Inflammatory macrophage treated with lipopolysaccharide for 1 hour (primary cell): ENCODE data around the gene MORN1.

Experiments used
- DNase-seq, 2 donors: peaks; one replicate each; pipeline ENCODE4 v3.0.0-alpha.2; 2020 to 2022

The MORN1 gene

DNA sequence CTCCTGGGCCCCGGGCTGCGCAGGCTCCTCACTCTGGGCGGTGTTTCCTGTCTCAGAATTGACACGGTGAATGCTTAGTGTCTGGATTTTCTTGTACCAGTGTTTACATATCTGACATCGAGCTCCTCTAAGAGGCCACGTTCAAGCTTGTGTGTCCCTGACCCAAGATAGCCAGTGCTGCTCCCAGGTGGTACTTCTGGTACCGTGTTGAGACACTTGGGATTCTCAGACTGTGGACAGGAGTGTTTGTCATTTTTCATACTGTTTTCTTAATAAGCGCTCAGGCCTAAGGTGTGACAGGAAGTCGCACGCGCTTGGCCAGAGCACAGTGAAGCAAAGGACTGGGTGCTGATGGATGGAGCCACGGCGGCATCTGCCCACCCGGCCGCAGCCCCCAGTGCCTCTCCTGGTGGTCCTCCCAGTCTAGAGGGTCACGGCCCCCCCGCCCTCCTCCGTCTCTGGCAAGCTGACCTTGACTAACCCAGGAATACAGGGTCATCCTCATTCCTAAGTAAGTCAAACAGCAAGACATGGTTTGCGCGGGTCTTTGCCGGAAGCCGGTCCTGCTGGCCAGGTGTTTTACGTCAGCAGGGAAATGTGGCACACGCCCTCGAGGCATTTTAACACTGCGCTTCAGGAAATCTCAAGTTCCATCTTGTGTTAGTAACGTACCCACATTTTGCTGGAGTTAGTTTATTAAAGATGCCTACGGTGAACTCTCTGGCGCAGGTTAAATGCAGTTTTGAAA is 13.0 kb upstream of the MORN1 start:
- DNase-seq, result no peak

DNA sequence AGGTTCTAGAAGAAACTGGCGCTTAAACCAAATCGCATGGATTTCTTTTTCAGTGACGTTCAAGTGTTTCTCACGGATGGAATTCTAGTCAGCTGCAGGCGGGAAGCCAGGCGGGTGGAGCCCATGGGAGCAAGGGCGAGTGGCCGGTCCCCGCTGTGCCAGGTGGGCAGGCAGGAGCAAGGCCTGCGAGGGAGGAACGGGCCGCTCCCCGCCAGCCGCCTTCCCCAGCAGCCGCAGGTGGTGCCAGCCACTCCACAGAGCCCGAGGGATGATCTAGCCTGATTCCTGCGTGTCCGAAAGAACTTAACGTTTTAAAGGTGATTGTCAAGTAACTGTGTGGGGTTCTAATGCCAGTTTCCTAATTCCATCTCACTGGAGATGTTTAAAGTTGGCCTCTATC is 11.9 kb upstream of the MORN1 start:
- DNase-seq, result no peak

DNA sequence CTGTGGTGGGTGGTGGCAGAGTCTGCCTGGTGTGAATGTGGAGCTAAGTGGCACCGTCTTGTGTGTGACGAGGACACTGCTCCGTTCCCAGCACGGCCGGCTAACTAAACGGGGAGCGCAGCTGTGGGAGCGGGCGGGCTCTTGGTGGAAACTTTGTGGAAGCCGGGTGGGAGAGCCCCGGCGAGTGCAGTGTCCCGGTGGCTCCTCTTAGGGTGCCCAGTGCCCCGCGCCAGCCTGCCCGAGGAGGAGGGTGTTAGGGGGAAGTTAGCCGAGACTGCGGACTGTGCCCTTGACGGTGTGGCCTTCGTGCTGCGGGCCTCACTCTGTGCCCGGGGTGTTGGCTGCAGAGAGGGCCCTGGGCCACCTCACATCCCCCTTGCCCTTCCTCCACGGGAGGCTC is 11.1 kb upstream of the MORN1 start:
- DNase-seq, result no peak

DNA sequence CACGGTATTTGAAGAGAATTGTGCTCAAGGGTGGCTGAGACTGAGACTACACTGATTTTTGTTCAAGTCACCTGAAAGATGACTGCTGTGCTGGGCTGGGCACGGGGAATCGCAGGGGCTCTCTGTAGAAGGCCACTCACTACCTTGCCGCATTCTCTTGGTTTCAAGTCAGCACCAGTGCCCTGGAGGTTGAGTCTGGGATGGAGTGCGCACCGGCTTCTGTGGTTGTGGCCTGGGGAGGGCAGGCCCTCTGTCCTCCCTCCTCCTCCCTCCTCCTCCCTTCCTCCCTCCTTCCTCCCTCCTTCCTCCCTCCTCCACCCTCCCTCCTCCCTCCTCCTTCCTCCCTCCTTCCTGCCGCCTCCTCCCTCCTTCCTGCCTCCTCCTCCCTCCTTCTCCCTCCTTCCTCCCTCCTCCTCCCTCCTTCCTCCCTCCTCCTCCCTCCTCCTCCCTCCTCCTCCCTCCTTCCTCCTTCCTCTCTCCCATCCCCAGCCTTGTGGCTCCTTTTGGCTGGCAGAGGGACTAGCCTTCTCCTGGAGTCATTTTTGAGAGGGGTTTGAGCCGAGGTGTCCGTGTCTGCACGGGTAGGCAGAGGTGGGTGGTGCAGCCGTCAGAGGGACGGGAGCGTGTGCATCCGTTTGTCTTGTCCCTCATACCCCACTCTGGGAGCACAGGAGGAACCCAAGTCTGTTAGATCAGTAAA is 9.7 kb upstream of the MORN1 start:
- DNase-seq, result no peak

DNA sequence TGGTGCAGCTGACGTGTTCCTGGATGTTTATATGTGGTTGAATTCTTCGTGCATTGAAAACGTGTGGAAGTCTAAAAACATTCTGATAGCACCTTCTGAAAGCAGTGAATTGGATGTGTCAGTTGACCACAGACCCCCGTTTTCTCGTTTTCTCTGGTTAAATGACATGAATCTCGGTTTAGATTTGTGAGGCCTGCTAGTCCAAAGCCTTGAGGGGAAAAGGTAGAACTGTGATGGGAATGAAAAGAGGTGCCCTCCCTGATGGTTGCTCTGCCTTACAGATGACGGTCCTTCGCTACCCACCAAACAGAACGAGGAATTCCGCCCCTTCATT is 9.2 kb upstream of the MORN1 start:
- no peak for DNase-seq

DNA sequence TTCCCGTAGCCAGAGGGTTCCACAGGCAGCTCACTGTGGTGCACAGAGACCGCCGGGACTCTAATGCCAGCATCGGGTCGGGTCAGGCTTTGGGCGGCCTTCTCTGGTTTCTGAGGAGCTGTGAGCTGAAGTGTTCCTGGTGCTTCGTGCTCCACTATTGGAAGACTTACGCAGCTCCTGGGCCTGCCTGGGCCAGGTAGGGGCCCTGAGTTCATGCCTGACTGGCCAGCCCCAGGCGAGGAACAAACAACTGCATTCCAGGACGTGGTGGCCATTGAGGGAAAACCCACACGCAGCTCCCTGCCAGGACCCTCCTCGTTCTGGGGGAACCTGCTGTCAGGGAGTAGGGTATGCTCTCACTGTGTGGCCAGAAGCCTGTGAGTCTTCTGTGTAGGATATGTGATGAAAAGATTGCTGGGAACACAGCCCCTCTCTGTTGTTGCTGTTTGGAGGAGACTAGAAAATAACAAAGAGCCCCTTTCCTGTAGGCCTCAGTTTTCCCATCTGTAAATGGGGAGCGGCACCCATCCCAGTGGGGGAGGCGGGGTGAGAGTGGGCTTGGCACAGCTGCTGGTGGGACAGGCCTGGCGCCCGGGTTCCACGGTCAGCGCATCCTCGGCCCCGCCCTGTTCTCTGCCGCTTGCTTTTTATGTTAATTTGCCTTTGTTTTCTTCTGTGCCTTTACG is 8.7 kb upstream of the MORN1 start:
- DNase-seq, result no peak

DNA sequence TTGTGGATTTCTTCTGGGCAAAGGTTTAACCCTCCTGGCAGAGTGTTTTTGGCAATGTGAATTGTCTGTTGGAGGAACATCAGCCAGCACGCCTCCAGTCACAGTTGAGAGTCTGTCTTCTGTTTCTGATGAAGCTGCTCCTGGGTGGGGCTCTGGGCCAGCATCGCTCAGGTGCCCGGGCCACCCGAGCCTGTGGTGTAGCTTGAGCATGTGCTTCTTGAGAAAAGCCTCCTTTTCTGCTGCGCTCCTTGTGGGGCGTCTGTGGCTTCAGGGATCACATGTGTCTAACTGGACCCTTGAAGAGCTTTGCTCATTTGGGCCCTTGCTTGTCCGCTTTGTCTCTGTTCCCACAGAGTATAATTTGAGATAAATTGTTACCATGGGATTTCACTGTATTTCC is 7.5 kb upstream of the MORN1 start:
- DNase-seq, result no peak

DNA sequence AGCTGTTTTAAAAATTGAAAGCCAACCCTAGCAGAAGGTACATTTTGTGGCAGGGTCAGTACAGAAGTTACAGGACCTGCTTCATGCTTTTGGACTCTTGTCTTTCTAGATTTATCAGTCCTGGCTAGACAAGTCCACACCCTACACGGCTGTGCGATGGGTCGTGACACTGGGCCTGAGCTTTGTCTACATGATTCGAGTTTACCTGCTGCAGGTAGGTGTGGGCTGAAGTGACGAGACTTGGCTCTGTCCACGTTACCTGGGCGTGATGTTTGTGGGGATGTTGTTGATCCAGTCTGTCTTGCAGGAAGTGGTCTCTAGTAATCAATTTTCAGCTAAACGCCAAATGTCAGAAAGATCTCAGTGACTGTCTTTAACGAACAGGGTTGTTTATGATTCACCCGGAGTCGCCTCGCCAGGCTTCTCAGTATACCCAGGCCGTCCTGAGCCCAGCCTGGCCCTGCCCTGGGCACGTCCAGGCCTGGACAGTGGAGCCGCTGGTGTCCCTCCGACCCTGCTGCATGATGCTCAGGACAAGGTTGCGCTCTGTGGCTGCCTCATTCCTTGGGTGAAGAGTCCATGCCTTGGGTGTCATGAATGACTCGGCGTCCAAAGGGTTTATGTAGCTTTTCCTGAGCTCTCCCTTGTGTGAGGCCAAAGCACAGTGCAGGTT is 5.8 kb upstream of the MORN1 start:
- no peak for DNase-seq

DNA sequence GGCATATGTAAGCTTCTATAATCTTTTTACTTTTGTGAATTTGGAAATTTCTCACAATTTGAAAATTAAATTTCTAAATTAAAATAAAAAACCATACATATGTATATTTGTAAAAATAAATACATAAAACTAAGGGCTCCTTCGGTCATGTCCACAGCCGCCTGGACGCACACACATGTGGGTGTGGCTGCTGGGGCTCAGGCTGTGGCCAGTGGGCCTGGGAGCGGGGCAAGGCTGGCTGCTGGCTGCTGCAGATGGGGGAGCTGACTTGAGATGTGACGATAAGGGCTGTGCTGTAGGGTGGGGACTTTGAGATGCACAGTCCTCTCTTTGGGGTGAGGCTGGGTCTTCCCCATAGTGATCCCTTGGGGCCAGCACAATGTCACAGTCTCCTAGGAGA is 5.1 kb upstream of the MORN1 start:
- no peak for DNase-seq

DNA sequence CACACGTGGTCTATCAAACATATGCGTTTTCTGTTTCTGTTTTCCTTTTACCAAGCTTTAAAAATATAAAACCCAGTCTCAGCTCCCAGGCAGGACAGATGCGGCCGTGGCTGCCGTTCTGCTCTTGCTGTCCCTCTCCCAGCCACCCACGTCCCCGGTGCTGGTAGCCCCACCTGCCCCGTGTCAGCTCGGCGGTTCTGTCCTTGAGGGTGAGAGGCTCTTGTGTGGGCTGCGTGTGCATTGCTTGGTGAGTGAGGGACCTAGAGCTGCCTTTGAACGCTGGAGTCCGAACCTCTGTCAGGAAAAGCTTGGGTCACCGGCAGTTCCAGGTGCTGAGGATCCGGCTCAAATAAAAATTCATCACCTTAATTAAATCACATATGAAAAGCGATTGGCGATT is 4.7 kb upstream of the MORN1 start:
- DNase-seq, result no peak

DNA sequence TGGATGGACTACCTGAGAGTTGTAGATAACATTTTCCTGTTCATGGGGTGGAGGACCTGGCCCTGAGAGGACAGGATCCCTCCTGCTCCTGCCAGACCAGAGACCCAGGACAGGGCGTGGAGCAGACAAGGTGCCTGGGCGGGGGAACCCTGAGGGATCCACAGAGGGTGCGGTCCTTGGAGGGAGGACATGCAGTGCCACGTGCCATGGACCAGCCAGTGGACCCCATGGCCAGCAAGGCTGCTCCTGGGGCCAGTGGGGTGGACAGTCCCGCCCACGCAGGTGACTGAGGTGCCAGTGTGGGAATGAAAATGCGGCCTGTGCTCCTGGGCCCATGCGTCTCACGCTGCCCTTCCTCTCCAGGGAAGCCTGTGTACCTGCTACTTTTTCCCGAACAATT is 3.9 kb upstream of the MORN1 start:
- DNase-seq, result no peak

DNA sequence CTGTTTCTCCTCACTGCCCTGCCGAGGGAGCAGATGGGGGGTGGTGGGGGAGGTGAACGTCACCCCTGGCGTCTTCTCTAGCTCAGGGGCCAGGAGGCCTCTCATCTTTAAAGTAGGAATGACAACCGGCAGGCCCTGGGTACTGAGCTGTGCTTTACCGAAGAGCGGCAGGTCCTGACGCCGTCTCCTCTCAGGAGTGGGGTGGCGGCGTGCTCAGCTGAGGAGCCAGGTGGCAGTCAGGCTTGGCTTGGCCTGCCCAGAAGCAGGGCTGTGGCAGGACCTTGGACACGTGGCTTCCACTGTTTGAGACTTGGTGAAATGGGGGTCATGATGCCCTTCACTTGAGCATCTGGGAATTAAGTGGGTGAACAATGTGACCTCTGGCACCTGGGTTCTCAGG is 3.4 kb upstream of the MORN1 start:
- no peak for DNase-seq

DNA sequence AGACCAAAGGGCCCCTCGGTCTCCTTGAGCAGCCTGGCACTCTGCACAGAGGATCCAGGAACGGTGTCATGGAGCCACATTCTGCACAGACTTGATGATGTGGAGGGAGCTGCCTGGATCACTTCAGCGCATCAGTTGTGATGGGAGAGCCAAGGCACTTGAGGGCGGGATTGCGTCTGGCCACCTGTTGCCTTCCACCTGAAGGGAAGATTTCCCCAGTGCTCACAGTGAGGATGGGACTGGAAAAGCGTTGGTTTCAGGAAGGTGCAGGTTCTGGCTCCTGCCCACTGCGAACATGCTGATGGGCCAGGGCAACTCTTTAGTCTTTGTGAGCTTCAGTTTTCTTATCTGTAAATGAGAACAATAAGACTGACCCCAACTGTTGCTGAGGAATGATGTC is 2.9 kb upstream of the MORN1 start:
- DNase-seq, result no peak

DNA sequence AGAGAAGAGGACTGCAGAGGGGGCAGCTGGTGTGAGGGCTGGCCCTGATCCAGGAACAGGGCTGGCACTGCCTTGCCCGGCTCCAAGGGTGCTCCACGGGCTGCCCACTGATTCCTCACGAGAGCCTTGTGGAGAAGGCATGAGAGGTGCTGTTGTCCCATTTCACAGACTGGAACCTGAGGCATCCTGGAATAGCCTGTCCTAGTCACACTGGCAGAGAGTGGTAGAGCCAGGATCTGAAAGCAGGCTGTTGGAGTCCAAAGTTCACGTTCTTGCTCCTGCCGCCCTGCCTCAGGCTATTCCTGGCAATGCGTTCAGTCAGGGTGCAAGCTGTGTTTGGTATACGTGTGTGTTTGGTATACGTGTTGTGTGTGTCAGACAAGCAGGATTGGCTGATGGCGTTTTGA is 2.1 kb upstream of the MORN1 start:
- no peak for DNase-seq

DNA sequence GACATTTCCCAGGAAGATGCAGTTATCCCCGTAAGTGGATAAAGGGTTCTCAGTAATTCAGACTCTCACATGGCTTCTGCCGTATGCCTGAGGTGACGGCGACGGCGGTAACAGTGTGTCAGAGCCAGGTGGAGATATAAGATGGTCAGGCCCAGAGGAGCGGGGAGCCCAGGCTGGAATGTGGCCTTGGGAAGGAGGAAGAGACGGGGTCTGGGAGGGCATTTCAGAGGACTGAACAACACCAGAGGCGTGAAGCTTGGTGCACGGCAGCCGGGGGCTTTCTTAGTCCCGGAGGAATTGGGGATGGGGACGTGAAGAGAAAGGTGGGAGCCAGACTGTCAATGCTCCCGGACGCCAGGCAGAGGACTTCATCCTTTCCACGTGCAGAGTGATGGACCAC is 1.3 kb upstream of the MORN1 start:
- no peak for DNase-seq

DNA sequence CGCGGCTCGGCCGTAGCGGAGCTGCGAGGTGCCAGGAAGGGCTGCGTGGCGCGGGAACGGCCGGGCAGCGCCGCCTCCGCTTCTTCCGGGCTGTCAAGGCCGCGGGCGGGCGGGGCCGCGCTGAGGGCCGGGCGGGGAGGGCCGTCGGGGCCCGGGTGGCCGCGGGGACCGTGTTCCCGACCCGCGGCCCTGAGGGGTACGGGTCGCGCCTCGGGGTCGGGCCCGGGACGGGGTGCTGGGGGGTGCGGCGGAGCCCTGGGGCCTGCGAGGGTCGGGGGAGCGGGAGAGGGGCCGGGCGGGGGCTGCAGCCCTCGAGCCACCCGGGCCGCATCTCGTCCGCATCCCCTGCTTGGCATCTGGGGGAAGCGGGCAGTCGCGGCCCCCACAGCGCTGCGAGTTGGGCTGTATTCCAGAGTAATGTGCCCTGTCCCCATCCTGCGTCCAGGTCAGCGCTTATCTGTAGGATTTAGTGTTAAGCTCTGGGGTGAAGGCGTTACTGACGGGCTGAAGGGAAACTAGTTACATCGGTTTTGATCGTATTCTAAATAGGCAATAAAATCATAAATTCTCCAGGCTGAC is 666 bp upstream of the MORN1 start:
- DNase-seq, result no peak

DNA sequence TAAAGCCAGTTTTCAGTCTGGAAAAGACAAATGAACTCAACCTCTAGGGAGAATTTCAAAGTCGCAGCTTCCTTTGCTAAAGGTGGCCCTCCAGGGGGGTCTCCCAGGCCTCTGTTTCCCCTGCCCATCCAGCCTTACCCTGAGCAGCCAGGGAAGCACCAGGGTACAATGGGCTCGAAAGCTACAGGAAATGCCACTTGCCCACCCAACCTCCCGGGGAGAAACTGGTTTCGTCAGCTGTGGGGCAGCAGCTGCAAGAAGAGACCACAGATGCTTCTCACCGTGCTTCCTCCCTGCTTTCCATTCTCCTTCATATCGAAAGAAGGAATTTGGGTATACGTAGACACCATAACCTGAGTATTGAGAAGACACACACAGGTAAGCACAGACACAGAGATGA is 1.7 kb downstream of the MORN1 start:
- DNase-seq, result no peak

DNA sequence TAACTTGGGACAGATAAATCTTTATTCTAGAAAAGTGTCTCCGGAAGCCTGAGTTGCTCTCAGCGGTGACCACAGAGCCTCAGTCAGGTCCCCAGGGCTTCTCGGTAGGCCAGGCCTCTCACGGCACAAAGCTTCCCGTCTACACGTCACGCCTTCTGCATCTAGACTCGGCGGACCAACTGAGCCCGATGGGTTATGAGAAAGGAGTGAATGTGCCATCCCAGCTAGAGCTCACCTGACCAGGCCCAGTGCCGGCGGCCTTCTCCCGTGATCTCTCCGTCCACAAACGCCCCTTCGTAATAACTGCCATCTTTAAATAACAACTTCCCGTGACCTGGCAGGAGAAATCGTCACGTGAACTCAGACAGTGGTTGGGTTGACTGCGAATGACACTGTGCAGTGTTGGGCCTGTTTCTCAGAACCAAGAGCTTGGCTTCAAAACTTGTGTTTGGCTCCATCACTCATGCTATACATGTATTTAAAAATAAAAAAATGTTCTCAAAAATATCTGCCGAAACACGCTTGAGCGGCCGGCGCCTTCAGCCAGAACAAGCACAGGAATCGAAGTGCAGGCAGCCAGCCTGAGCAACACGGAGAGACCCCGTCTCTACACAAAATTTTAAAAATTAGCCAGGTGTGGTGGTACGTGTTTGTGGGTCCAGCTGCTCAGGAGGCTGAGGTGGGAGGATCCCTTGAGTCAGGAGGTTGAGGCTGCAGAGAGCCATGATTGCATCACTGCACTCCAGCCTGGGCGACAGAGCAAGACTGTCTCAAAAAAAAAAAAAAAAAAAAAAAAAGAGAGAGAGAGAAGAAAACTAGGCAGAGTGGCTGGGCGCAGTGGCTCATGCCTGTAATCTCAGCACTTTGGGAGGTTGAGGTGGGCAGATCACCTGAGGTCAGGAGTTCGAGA is 3.1 kb downstream of the MORN1 start:
- no peak for DNase-seq

DNA sequence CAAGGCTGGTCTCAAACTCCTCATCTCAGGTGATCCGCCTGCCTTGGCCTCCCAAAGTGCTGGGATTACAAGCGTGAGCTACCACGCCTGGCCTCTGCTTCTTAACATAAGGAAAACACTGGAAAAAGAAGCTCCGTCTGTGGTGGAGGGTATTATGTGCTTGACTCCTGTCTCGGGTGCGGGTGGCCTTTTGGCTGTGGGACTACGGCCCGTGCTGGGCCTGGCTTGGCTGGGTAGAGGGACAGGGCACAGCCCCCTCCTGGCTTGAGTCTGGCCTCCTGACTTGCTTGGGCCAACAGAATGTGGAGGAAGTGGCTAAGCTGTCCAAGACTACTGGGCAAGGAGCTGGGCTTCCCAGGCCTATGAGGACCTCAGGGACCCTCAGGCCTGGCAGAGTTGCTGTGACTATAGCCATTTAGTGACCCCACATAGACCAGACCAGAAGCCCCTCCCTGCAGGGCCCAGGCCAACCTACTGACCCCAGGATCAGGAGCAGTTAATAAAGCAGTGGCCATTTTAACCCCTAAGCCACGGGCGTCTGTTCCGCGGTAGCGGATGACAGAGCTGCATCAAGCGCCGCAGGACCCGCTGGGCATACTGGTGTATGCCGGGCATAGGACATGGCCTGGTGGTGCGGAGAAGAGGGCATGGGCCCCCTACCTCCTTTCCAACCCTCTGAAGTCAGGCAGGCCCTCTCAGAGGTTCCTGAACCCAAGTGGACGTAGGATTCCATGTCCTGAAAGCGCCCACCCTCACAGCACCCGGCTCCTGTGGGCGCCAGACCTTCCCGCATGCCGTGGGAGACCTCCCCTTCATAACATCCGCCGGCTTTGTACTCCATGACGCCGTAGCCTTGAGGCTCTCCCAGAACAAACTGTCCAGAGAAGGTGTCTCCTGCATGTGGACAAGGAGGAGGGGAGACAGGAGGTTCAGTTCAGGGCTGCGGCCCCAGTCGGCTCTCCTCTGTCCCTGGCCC is 4.4 kb downstream of the MORN1 start:
- no peak for DNase-seq

DNA sequence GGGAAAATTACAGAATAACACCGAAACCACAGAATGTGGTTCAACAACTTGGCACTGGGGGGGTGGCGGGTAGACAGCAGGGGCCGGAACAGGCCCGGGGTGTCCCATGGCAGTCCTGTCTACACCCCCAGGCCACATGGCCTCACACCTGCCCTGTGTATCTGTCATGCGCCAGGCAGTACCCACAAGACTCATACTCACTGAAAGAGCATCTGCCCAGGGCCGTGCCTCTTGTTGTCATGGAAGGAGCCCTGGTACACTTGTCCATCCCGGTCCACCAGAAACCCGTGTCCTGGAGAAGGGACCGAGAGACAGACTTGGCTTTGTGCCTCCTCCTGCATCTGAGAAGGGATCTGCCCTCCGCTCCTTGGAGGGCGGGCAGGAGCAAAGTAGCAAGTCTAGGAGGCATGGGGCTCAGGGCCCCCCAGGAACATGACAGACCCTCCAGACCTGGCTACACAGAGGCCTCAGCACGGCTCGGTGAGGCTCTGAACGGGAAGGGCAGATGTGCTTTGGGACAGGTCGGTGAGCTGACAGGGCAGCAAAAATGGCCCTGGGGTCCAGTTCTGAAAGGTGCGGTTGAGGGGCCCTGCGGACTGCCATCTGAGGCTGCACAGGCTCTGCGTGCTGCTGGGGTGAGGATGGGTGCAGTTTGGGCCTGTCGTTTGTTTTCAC is 5.6 kb downstream of the MORN1 start:
- no peak for DNase-seq
